Colonic mucosa (tissue), 4 donors: Measurements from ENCODE around the gene CDH11. TPM values are rescaled to one million over a fixed set of nuclear protein-coding genes. Genes with fewer than 3 reads are reported as not detected.

Experiments used
- DNase-seq: peaks from one replicate; pipeline ENCODE4 v3.0.0-alpha.2; 2020
- H3K27ac ChIP-seq: fragments of 200-600 bp; one replicate; pipeline ENCODE4 v1.8.0; 2021
- H3K27me3 ChIP-seq: fragments of 200-600 bp; one replicate; pipeline ENCODE4 v1.8.0; 2021
- H3K36me3 ChIP-seq: fragments of 200-600 bp; one replicate; pipeline ENCODE4 v1.8.0; 2021
- H3K4me1 ChIP-seq: fragments of 200-600 bp; one replicate; pipeline ENCODE4 v1.8.0; 2021; ENCODE audit warnings: mild to moderate bottlenecking
- H3K4me3 ChIP-seq: fragments of 200-600 bp; one replicate; pipeline ENCODE4 v1.8.0; 2021
- H3K9ac ChIP-seq, 2 donors: one replicate each; pipeline ENCODE4 v1.7.0; 2013; ENCODE audit warnings: control low read depth in 2 of 2, low read depth in 2 of 2, low read length in 2 of 2
- H3K9me3 ChIP-seq: fragments of 200-600 bp; one replicate; pipeline ENCODE4 v1.8.0; 2021
- CTCF ChIP-seq: fragments of 200-600 bp; IDR thresholded peaks from one replicate; pipeline ENCODE4 v1.8.0; 2022; ENCODE audit warnings: antibody characterized with exemption, mild to moderate bottlenecking
- intact Hi-C: fragments of 100-400 bp; cut with DNase I; formaldehyde crosslinking; loops from one replicate; pipeline ENCODE4 v1.14.1; 2022
- total RNA-seq, 2 donors: library from RNA; stranded (reverse); fragmentation: NEBNext Ultra II Directional in 1 of 2; extraction: Animal tissue kit (Norgen Biotek cat#: 25700) in 1 of 2; gene quantifications; one replicate each; pipeline ENCODE4 v1.2.1, GENCODE V29; 2021
- donor health status: healthy.
- donor health status: DM: no; HTN: no; CAD: no.
- donor health status: DM: no; HTN: no; CAD: no.

Gene CDH11
- total RNA-seq, 2 donors from 2014 or later, result 10.2 to 17.1 TPM

GRCh38 chr16:65021852-65022595 lies 99.8 kb downstream of the CDH11 start:
- Histone ChIP-seq H3K4me3 (no peak overlapping the region), H3K9ac (no peak overlapping the region), H3K27ac (no peak overlapping the region), H3K27me3 (no peaks in the 10 kb centered on the region), H3K9me3 (no peaks in the 10 kb centered on the region), H3K4me1 (no peaks in the 10 kb centered on the region), H3K36me3 (no peaks in the 10 kb centered on the region)
- DNase-seq, result no peak
- intact Hi-C loops, result no loop called here
- TF ChIP-seq CTCF, result no peak

GRCh38 chr16:65016754-65017153 lies 105.1 kb downstream of the CDH11 start:
- no peak for DNase-seq
- H3K9me3 ChIP-seq, result no peaks in the 10 kb centered on the region
- no peak overlapping the region for H3K27ac ChIP-seq
- intact Hi-C loops, result no loop called here
- no peak overlapping the region for H3K9ac ChIP-seq
- H3K36me3 ChIP-seq, result no peaks in the 10 kb centered on the region
- H3K4me3 ChIP-seq, result no peak overlapping the region
- H3K4me1 ChIP-seq, result no peaks in the 10 kb centered on the region
- no peaks in the 10 kb centered on the region for H3K27me3 ChIP-seq
- TF ChIP-seq CTCF, result no peak

- DNase-seq, result no peak
- Histone ChIP-seq H3K27ac (no peak overlapping the region), H3K9me3 (no peaks in the 10 kb centered on the region), H3K36me3 (no peaks in the 10 kb centered on the region), H3K4me1 (no peaks in the 10 kb centered on the region), H3K9ac (no peak overlapping the region), H3K4me3 (no peak overlapping the region), H3K27me3 (no peaks in the 10 kb centered on the region)
- TF ChIP-seq CTCF, result no peak
- intact Hi-C loops, result no loop called here
These were observed 106.3 kb downstream of the CDH11 start for GRCh38 chr16:65015599-65015998.

- Histone ChIP-seq H3K9me3 (no peaks in the 10 kb centered on the region), H3K27me3 (no peaks in the 10 kb centered on the region), H3K4me3 (no peak overlapping the region), H3K4me1 (no peaks in the 10 kb centered on the region), H3K36me3 (no peaks in the 10 kb centered on the region), H3K27ac (no peak overlapping the region), H3K9ac (no peak overlapping the region)
- DNase-seq, result no peak
- intact Hi-C loops, result no loop called here
- no peak for TF ChIP-seq CTCF
These were observed 109.5 kb downstream of the CDH11 start for GRCh38 chr16:65012357-65012756.

- Histone ChIP-seq H3K4me3 (no peak overlapping the region), H3K4me1 (no peaks in the 10 kb centered on the region), H3K27me3 (no peaks in the 10 kb centered on the region), H3K9ac (no peak overlapping the region), H3K36me3 (no peaks in the 10 kb centered on the region), H3K9me3 (no peaks in the 10 kb centered on the region), H3K27ac (no peak overlapping the region)
- intact Hi-C loops, result no loop called here
- DNase-seq, result no peak
- TF ChIP-seq CTCF, result no peak
These were observed 111.7 kb downstream of the CDH11 start for GRCh38 chr16:65010125-65010524.
